Activated naive CD4-positive, alpha-beta T cell (primary cell): ENCODE data around the gene TNXB.
"Not testable (repeated sequence)": the region's sequence is repeated elsewhere in the genome, so short reads cannot be mapped to it uniquely, and the experiment has no call there.

Experiments used
- DNase-seq, 4 experiments: peaks; one replicate each; lab custom pipeline; 2025; lab: John Stamatoyannopoulos, UW

TNXB gene

GRCh38 chr6:32064706-32065105 lies 44.4 kb downstream of the TNXB start:
- no peak for DNase-seq

GRCh38 chr6:32060966-32061655 lies 48.0 kb downstream of the TNXB start:
- DNase-seq: no peak

GRCh38 chr6:32058511-32058963 lies 50.6 kb downstream of the TNXB start:
- no peak for DNase-seq

GRCh38 chr6:32057966-32058365 lies 51.2 kb downstream of the TNXB start:
- no peak for DNase-seq

- DNase-seq: no peak
Measured at GRCh38 chr6:32056254-32056653, 52.9 kb downstream of the TNXB start.

GRCh38 chr6:32055756-32056155 lies 53.4 kb downstream of the TNXB start:
- not testable (repeated sequence) for DNase-seq

- not testable (repeated sequence) for DNase-seq
Measured at GRCh38 chr6:32053314-32053713, 55.8 kb downstream of the TNXB start.

- DNase-seq: not testable (repeated sequence)
Measured at GRCh38 chr6:32052626-32053025, 56.5 kb downstream of the TNXB start.

- no peak for DNase-seq
Measured at GRCh38 chr6:32050562-32050961, 58.6 kb downstream of the TNXB start.

GRCh38 chr6:32049736-32050135 lies 59.4 kb downstream of the TNXB start:
- DNase-seq: not testable (repeated sequence)

GRCh38 chr6:32049149-32049548 lies 60.0 kb downstream of the TNXB start:
- DNase-seq: not testable (repeated sequence)

GRCh38 chr6:32047855-32048766 lies 61.0 kb downstream of the TNXB start:
- DNase-seq: peak; percentile 14 to 61 (median 54)

GRCh38 chr6:32047539-32047854 lies 61.6 kb downstream of the TNXB start:
- DNase-seq: no peak

GRCh38 chr6:32047084-32047478 lies 62.1 kb downstream of the TNXB start:
- DNase-seq: no peak

GRCh38 chr6:32046450-32047083 lies 62.6 kb downstream of the TNXB start:
- DNase-seq: no peak

- no peak for DNase-seq
Measured at GRCh38 chr6:32045811-32046449, 63.2 kb downstream of the TNXB start.

GRCh38 chr6:32044916-32045315 lies 64.2 kb downstream of the TNXB start:
- DNase-seq: not testable (repeated sequence)

- not testable (repeated sequence) for DNase-seq
Measured at GRCh38 chr6:32043589-32044380, 65.4 kb downstream of the TNXB start.

GRCh38 chr6:32042276-32042675 lies 66.9 kb downstream of the TNXB start:
- not testable (repeated sequence) for DNase-seq

GRCh38 chr6:32041385-32041784 lies 67.8 kb downstream of the TNXB start:
- DNase-seq: not testable (repeated sequence)

- DNase-seq: not testable (repeated sequence)
Measured at GRCh38 chr6:32041050-32041321, 68.2 kb downstream of the TNXB start.
